ENCODE results near the gene SEZ6L.

Gene SEZ6L

GRCh38 chr22:26342745-26343410 is 173.6 kb downstream of the SEZ6L start:
- no peak for DNase-seq

- no peak for DNase-seq
These were observed 176.2 kb downstream of the SEZ6L start for GRCh38 chr22:26345496-26345895.

- no peak for DNase-seq
These were observed 179.7 kb downstream of the SEZ6L start for GRCh38 chr22:26348810-26349526.

- DNase-seq: no peak
These were observed 185.4 kb downstream of the SEZ6L start for GRCh38 chr22:26354707-26355106.

DNA sequence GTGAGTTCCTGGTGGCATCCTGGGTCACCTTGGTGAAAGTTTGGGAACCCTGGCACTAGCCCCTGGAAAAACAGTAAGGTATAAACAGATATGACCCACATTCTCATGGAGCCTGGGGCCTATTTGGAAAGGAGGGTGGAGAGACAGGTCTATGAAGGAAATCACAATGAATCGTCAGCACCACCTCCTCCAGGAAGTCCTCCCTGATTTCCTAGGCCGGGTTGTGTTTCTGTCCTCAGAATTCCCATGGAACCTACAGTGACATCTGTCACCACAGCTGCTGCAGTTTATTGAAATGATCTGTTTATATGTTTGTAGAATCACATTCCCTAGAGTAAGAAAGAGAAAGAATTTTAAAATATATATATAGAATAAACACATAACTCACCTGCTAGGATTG is 188.0 kb downstream of the SEZ6L start:
- no peak for DNase-seq

DNA sequence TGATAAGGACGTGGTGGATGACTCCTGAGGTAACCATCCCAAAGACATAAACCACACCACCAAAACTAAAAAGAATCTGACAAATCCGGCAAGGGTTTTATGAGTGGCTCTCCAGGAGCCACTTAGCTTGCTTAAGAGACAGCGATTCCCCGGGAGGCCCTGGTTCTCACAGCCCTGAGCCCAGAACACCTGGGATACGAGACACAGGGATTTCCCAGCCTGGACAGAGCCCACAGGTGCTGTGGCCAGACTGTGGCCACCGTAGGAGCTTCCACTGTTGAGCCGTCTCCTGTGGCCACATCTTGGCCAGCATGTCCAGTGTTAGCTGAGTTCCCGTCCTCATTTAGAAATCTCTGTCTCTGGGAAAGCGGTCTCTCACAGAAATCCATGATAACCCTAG is 188.6 kb downstream of the SEZ6L start:
- no peak for DNase-seq

DNA sequence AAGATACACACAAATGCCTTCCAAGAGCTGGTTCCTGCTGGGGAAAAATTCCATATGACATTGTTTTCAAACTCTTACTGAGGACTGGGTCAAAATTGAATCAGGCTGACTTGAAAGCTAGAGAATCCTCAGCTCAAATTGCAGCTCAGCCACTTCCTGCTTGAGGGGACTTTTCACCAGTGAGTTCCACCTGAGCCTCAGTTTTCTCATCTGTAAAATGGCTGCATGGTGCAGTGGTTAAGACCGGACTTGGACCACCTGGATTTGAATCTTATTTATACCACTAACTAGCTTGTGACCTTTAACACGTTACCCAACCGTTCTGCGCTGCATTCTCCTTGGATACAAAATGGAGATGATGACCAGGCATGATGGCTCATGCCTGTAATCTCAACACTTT is 189.9 kb downstream of the SEZ6L start:
- no peak for DNase-seq

DNA sequence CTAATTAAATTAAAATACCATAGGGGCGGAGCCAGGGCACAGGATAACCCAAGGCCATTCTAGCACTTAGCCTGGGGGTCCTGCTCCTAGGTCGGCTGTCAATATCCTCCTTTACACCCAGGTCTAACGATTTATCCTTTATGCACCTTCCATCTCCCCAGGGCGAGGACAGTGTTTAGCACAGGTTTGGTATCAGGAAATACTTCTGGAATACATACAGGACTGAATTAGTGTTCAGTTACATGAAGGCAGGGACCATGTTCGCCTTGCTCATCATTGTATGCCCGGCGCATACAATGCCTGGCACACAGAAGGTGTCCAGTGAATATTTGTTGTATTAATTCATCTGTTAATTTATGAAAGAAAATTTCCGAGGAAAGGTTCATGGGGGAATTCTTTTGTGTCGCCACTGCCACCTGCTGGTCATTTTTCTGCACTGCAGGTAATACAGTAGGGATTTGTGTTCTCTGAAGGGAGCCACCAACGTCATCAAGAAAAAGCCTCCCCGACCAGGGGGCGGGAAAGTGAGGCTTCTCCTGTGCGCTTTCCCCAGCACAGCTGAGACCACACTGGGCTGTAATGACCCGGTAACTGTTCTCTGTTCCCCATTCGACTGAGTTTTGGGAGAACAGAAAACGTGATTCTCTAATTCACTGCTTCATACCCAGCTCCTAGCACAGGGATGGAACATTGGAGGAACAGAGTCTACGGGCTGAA is 191.1 kb downstream of the SEZ6L start:
- DNase-seq: peak; percentile 60 to 70

- DNase-seq: no peak
These were observed 193.2 kb downstream of the SEZ6L start for GRCh38 chr22:26362471-26362870.

DNA sequence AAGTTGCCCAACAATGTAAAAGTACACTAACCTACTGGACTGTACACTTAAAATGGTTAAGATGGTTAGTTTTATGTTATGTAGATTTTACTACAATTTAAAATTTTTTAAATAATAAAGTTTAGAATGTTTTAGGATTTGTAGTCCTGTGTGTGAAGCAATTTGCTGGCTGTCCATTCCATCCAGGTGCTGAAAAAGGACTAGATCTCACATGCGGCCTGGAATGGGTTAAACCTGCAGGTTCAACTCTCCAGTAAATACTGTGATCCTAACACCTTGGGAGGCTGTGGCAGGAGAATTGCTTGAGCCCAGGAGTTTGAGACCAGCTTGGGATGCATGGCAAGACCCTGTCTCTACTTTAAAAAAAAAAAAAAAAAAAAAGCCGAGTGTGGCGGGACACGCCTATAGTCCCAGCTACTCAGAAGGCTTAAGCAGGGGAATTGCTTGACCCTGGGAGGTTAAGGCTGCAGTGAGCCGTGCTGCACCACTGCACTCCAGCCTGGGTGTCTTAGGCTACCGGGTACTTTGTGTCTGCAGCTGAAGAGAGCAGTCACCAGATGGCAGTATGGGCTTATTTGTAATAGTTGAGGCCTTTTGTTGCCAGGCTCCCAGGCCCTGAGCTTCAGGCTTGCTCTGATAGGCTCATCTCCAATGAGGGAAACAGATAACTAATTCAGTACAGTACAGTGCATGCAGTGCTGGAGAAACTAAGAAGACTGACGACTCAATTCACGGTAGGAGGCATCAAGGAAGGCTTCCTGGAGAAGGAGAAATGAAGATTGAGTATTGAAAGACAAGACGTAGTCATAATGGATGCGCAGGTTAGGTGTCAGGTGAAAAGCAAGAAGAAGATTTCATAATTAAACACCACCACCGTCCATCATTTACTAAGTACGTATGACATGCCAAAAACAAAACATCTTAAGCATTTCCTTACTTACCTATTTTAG is 195.1 kb downstream of the SEZ6L start:
- DNase-seq: peak; percentile 68 to 69

DNA sequence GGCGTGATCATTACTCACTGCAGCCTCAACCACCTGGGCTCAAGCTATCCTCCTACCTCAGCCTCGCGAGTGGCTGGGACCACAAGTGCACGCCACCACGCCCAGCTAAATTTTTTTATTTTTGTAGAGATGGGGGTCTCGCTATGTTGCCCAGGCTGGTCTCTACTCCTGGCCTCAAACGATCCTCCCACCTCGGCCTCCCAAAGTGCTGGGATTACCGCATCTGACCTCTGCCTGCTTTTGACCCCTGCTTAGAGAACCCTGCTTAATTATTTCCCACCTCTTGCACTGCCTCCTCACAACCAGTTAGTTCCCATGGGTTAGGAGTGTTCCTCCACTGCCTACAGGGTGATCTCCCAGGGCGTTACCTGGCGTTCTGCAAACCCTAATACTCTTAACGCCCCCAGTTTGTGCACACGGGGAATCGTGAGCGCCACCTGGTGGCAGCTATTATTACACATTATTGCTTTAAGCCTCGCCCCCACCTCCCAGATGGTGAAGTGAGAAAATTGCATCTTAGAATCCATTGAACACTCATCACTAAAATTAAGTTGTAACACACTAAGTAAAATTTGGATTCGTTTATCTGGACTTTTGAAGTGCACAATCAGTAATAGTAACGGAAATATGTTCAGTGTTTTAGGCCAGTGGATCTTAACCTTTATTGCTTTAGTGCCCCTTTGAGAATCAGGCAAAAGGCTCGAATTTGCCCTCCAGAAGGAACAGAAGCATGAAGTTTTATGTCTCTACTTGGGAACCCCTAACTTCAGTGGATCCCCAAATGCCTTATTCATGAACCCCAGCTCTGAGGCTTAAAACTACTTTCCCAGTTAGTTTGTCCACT is 198.4 kb downstream of the SEZ6L start:
- peak; percentile 3 to 46 for DNase-seq

DNA sequence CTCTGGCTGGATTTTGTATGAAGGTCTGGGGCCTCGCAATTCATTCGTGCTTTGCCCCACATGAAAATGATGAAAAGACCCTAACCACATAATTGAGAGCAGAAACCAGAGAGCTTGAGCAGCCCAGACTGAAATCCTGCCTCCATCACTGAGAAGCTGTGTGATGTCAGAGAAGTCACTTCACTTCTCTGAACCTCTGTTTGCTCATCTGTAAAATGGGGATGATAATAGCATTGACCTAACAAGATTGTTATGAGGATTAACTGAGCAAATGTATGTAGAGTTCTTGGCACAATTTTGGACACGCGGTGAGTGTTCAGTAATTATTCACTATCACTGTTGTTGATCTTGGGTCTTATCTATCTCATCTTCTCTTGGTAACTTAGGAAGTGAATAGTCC is 203.6 kb downstream of the SEZ6L start:
- DNase-seq: no peak

- no peak for DNase-seq
These were observed 205.2 kb downstream of the SEZ6L start for GRCh38 chr22:26374391-26375026.

GRCh38 chr22:26377170-26377830 is 208.0 kb downstream of the SEZ6L start:
- DNase-seq: no peak

DNA sequence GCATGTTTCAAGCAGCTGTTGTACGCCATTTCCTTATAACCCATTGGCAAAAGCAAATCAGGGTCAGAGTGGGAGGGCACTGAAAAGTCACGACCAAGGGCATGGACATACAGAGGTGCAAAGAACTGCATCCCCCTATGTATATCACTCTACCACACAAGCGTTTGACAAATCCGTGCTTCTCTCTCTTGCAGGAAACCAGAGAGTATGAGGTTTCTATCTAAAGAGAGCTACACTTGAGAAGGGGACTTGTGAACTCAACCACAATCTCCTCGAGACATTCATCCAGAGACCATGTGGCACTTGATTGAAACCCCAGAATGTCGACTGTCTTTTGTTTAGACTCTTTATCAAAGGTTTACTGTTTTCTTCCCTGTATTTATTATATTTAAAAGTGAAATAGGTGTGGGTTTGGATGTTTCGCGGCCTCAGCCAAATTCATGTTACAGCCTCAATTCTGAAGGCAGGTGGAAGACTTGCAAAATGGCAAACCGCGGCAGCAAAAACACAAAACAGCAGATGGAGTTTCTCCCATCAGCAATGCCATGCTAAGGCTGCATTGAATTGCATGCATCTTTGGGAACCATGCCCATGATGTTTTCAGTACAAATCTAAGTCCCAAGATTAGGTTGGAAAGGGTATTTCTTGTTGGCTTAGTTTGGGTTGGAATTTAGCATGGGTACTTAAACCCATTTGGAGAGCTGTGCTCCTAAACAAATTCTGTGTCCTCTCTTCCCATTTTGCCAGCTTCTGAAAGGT is 211.0 kb downstream of the SEZ6L start:
- DNase-seq: no peak

DNA sequence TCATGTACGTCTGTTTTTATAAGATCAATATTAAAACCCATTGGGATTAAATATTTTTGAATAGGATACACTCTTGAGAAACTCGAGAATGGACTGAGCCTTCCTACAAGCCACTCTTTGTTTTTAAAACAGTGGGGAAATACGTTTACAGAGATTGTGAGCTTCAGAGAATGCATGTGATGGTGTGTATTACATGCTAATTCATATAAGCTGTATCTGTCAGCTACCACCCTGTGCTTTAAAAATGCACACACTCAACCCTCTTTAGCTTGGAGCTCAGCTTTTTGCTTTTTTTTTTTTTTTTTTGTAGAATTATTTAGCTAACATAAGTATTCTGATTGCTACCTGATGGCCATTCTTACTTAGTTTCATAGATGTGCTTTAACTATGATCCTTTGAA is 213.5 kb downstream of the SEZ6L start:
- DNase-seq: no peak

DNA sequence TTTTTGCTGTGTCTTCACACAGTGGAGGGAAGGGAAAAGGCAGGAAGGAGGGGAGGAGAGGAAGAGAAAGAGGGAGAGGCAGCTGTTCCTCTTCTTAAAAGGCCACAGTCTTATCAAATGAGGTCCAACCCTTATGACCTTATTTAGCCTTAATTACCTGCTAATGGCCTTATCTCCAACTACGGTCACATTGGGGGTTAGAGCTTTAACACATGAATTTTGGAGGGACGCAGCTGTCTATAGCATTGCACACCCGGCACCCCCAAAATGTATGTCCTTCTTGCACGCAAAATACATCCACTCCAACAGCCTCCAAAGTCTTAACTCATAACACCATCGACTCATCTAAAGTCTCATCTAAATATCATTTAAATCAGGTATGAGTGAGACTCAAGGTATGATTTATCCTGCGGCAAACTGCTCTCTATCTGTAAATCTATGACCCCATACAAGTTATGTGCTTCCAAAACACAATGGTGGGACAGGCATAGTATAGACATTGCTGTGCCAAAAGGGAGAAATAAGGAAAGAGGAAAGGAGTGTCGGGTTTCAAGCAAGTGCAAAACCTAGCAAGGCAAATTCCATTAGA is 214.8 kb downstream of the SEZ6L start:
- DNase-seq: no peak

DNA sequence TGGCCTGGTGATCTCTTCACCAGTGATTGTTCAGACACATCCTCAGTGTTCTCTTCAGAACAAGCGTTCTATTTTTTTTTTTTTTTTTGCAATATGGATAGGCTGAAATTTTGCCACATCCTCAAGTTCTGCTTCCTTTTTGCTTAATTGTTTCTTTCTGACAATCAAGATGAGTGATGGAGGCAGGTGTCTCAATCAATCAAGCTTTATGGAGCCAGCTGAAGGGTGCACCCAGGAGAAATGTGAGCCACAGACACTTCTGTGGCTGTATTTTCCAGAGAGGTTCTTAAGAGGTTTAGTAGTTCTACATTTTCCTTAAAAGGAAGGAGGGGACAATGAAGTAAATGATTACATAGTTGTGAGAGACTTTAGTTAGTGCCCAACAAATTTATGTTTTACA is 215.9 kb downstream of the SEZ6L start:
- DNase-seq: no peak

- DNase-seq: no peak
These were observed 219.9 kb downstream of the SEZ6L start for GRCh38 chr22:26389125-26389524.

DNA sequence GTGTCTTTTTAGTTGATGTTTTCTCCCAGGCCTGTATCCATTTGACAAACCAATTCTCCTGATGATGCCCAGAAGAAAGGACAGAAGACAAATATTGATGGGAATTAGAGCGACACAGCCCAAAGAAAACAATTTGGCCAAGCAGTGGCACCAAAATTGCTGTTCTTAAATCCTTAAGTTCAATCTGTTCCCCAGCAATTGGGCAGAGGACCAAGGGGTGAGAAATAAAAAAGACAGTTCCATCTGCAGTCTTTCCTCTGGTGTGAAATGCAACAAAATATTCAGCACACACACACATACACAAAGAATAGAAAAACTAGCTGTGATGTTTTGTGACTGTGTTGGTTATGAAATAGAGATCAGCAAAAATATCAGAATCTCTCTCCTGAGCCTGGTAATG is 221.8 kb downstream of the SEZ6L start:
- no peak for DNase-seq

Data from NCI-H1930 (cell line).